ENCODE data around the gene ANKRD36C. TPM values are rescaled to one million over a fixed set of nuclear protein-coding genes. Genes with fewer than 3 reads are reported as not detected.
"Not testable (repeated sequence)": the region's sequence is repeated elsewhere in the genome, so short reads cannot be mapped to it uniquely, and the experiment has no call there.

The ANKRD36C gene
- total RNA-seq, 1 experiment from 2014 or later = 17.6 TPM

DNA sequence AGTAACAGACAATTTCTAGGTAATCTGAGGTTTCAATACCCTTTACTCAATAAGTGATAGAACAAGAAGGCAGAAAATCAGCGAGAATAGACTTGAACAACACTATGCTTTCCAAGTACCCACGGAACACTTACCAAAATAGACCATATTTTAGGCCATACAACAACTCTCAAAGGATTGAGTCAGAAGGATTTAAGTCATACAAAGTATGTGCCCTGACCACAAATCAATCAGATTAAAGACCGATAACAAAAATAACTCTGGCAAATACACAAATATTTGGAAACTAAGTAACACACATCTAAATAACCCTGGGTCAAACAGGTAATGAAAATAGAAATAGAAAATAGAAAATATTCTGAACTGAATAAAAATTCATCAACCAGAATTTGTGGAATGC lies 129.5 kb downstream of the ANKRD36C start:
- DNase-seq; BruUV-seq (replicated peaks); H3K4me3 ChIP-seq (ENCODE audit: low read length); H3K79me2 ChIP-seq (ENCODE audit: low read length); H3K9me3 ChIP-seq (ENCODE audit: low read length); H3K9ac ChIP-seq (ENCODE audit: low read length); H4K20me1 ChIP-seq (ENCODE audit: low read length); H3K4me2 ChIP-seq (ENCODE audit: low read length); H3K27me3 ChIP-seq (ENCODE audit: low read length); CTCF ChIA-PET; H3K36me3 ChIP-seq (ENCODE audit: low read depth, low read length); H3K27ac ChIP-seq (ENCODE audit: low read length); H2AFZ ChIP-seq (ENCODE audit: low read length); H3K4me1 ChIP-seq (ENCODE audit: insufficient read depth, low read length); intact Hi-C loops (cut with micrococcal nuclease); POLR2A ChIA-PET (ENCODE audit: unreplicated experiment); H3K9me2 ChIP-seq (replicated peaks; ENCODE audit: low read length); ATAC-seq; H3F3A ChIP-seq (ENCODE audit: low read length, unreplicated experiment): not testable (repeated sequence)

DNA sequence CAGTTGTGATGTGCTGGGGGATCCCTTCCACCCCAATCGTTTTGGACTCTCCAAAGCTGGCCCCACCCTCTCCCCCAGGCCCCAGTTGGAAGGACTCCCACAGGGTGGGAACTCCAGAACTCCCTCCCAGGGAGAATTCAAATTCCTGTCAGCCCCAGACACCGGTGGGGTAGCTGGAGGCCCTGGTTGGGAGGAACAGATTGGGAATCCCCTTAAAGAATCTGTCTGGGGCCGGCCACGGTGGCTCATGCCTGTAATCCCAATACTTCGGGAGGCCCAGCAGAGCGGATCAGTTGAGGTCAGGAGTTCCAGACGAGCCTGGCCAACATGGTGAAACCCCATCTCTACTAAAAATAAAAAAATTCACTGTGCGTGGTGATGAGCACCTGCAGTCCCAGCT lies 155.5 kb downstream of the ANKRD36C start:
- TF ChIP-seq EZH2 (IDR thresholded peaks at IDR 0.05; ENCODE audit: low read length, unreplicated experiment) (no peak), EZH2phosphoT487 (IDR thresholded peaks at IDR 0.05; ENCODE audit: borderline replicate concordance, low read length) (no peak)
- TF ChIP-seq, protein P1, sequence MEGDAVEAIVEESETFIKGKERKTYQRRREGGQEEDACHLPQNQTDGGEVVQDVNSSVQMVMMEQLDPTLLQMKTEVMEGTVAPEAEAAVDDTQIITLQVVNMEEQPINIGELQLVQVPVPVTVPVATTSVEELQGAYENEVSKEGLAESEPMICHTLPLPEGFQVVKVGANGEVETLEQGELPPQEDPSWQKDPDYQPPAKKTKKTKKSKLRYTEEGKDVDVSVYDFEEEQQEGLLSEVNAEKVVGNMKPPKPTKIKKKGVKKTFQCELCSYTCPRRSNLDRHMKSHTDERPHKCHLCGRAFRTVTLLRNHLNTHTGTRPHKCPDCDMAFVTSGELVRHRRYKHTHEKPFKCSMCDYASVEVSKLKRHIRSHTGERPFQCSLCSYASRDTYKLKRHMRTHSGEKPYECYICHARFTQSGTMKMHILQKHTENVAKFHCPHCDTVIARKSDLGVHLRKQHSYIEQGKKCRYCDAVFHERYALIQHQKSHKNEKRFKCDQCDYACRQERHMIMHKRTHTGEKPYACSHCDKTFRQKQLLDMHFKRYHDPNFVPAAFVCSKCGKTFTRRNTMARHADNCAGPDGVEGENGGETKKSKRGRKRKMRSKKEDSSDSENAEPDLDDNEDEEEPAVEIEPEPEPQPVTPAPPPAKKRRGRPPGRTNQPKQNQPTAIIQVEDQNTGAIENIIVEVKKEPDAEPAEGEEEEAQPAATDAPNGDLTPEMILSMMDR (conservative IDR thresholded peaks at IDR 0.05; ENCODE audit: low read depth, low read length) = no peak
- Histone ChIP-seq H3F3A (ENCODE audit: low read length, unreplicated experiment) (no peaks in the 10 kb centered on the region), H3K27ac (ENCODE audit: low read length) (no peak overlapping the region), H3K9me2 (replicated peaks; ENCODE audit: low read length) (no peaks in the 10 kb centered on the region), H3K79me2 (ENCODE audit: low read length) (no peaks in the 10 kb centered on the region), H3K4me2 (ENCODE audit: low read length) (no peak overlapping the region), H4K20me1 (ENCODE audit: low read length) (no peaks in the 10 kb centered on the region), H3K9me3 (ENCODE audit: low read length) (no peaks in the 10 kb centered on the region), H2AFZ (ENCODE audit: low read length) (no peak overlapping the region), H3K27me3 (ENCODE audit: low read length) (no peaks in the 10 kb centered on the region), H3K36me3 (ENCODE audit: low read depth, low read length) (no peaks in the 10 kb centered on the region), H3K4me1 (ENCODE audit: insufficient read depth, low read length) (no peaks in the 10 kb centered on the region), H3K9ac (ENCODE audit: low read length) (no peak overlapping the region), H3K4me3 (ENCODE audit: low read length) (no peak overlapping the region)
- ATAC-seq = no peak
- POLR2A ChIA-PET (ENCODE audit: unreplicated experiment) = no interaction called here
- intact Hi-C loops (cut with micrococcal nuclease) = no loop called here
- CTCF ChIA-PET = no interaction called here
- DNase-seq = no peak
- BruUV-seq (replicated peaks) = no TSS peak

DNA sequence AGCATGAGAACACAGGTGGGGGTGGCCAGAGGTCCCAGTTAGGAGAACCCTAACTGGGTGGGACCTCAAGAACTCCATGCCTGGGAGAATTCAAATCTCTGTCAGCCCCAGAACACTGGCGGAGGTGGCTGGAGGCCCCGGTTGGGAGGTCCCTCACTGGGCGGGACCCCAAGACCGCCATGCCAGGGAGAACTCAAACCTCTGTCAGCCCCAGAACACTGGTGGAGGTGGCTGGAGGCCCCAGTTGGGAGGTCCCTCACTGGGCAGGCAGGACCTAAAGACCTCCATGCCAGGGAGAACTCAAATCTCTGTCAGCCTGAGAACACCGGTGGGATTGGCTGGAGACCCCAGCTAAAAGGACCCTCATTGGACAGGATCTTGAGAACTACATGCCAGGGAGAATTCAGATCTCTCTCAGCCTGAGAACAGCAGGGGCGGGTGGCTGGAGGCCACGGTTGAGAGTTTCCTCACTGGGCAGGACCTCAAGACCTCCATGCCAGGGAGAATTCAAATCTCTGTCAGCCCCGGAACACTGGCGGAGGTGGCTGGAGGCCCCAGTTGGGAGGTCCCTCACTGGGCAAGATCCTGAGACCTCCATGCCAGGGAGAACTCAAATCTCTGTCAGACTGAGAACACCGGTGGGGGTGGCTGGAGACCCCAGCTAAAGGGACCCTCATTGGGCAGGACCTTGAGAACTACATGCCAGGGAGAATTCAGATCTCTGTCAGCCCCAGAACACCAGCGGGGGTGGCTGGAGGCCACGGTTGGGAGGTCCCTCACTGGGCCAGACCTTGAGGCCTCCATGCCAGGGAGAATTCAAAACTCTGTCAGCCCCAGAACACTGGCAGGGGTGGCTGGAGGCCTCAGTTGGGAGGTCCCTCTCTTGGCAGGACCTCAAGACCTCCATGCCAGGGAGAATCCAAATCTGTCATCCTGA lies 157.3 kb downstream of the ANKRD36C start:
- H3K36me3 ChIP-seq (ENCODE audit: low read depth, low read length); POLR2A ChIA-PET (ENCODE audit: unreplicated experiment): not testable (repeated sequence)

DNA sequence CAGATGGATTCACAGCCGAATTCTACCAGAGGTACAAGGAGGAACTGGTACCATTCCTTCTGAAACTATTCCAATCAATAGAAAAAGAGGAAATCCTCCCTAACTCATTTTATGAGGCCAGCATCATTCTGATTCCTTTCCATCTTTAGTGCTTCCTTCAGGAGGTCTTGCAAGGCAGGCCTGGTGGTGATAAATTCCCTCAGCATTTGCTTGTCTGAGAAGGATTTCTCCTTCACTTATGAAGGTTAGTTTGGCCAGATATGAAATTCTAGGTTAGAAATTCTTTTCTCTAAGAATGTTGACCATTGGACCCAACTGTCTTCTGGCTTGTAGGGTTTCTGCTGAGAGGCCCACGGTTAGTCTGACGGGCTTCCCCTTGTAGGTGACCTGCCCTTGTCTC lies 167.4 kb downstream of the ANKRD36C start:
- H3K9ac ChIP-seq (ENCODE audit: low read length); ATAC-seq; H3K27ac ChIP-seq (ENCODE audit: low read length); DNase-seq; H2AFZ ChIP-seq (ENCODE audit: low read length); CTCF ChIA-PET; H4K20me1 ChIP-seq (ENCODE audit: low read length); POLR2A ChIA-PET (ENCODE audit: unreplicated experiment); H3K9me3 ChIP-seq (ENCODE audit: low read length); H3K4me3 ChIP-seq (ENCODE audit: low read length); H3K27me3 ChIP-seq (ENCODE audit: low read length); H3K4me1 ChIP-seq (ENCODE audit: insufficient read depth, low read length); H3K79me2 ChIP-seq (ENCODE audit: low read length); H3K4me2 ChIP-seq (ENCODE audit: low read length); BruUV-seq (replicated peaks); intact Hi-C loops (cut with micrococcal nuclease); H3K36me3 ChIP-seq (ENCODE audit: low read depth, low read length); H3F3A ChIP-seq (ENCODE audit: low read length, unreplicated experiment); H3K9me2 ChIP-seq (replicated peaks; ENCODE audit: low read length): not testable (repeated sequence)

More for the DNA sequence above, 157.3 kb downstream of the ANKRD36C start:
- H3F3A ChIP-seq (ENCODE audit: low read length, unreplicated experiment); H3K4me2 ChIP-seq (ENCODE audit: low read length); H3K9me3 ChIP-seq (ENCODE audit: low read length); H3K79me2 ChIP-seq (ENCODE audit: low read length); DNase-seq; H3K27ac ChIP-seq (ENCODE audit: low read length); H3K9ac ChIP-seq (ENCODE audit: low read length); BruUV-seq (replicated peaks); H3K4me1 ChIP-seq (ENCODE audit: insufficient read depth, low read length); intact Hi-C loops (cut with micrococcal nuclease); H2AFZ ChIP-seq (ENCODE audit: low read length); H3K4me3 ChIP-seq (ENCODE audit: low read length); H4K20me1 ChIP-seq (ENCODE audit: low read length); H3K9me2 ChIP-seq (replicated peaks; ENCODE audit: low read length); CTCF ChIA-PET; H3K27me3 ChIP-seq (ENCODE audit: low read length); ATAC-seq: not testable (repeated sequence)

DNA sequence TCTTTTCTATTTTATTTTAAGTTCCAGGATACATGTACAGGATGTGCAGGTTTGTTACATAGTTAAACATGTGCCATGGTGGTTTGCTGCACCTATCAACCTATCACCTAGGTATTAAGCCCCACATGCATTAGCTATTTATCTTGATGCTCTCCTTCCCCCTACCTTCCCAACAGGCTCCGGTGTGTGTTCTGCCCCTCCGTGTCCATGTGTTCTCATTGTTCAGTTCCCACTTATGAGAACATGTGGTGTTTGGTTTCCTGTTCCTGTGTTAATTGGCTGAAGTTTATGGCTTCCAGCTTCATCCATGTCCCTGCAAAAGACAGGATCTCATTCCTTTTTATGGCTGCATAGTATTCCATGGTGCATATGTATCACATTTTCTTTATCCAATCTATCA lies 174.1 kb downstream of the ANKRD36C start:
- H3F3A ChIP-seq (ENCODE audit: low read length, unreplicated experiment); H3K9me3 ChIP-seq (ENCODE audit: low read length); H3K79me2 ChIP-seq (ENCODE audit: low read length); H4K20me1 ChIP-seq (ENCODE audit: low read length); H3K4me1 ChIP-seq (ENCODE audit: insufficient read depth, low read length); ATAC-seq; H3K9me2 ChIP-seq (replicated peaks; ENCODE audit: low read length); H3K4me2 ChIP-seq (ENCODE audit: low read length); DNase-seq; H3K27ac ChIP-seq (ENCODE audit: low read length); intact Hi-C loops (cut with micrococcal nuclease); H3K36me3 ChIP-seq (ENCODE audit: low read depth, low read length); H3K9ac ChIP-seq (ENCODE audit: low read length); POLR2A ChIA-PET (ENCODE audit: unreplicated experiment); CTCF ChIA-PET; H3K27me3 ChIP-seq (ENCODE audit: low read length); H2AFZ ChIP-seq (ENCODE audit: low read length); H3K4me3 ChIP-seq (ENCODE audit: low read length); BruUV-seq (replicated peaks): not testable (repeated sequence)

DNA sequence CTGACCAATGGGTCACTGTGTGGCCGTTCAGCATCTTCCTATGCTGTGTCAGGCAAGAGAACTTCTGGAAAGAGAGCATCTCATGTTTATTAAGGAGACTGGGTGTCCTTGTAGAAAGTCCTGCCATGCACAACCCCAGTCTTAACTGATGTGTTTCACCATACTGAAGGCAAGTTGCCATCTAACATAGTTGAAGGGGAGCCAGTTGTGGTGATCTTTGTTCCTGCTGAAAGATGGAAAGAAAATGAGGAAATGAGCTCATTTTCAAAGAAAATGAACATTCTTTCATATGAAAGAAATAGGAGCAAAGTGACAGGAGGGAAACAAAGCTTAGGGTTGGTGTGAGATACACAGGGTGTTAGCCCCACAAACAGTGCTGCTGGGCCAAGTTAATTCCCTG lies 178.3 kb downstream of the ANKRD36C start:
- intact Hi-C loops (cut with micrococcal nuclease); H3K27ac ChIP-seq (ENCODE audit: low read length); ATAC-seq; H3K4me2 ChIP-seq (ENCODE audit: low read length); CTCF ChIA-PET; H3K9me2 ChIP-seq (replicated peaks; ENCODE audit: low read length); H3K27me3 ChIP-seq (ENCODE audit: low read length); H3K4me3 ChIP-seq (ENCODE audit: low read length); H3K4me1 ChIP-seq (ENCODE audit: insufficient read depth, low read length); H2AFZ ChIP-seq (ENCODE audit: low read length); H4K20me1 ChIP-seq (ENCODE audit: low read length); H3K79me2 ChIP-seq (ENCODE audit: low read length); H3K36me3 ChIP-seq (ENCODE audit: low read depth, low read length); H3K9ac ChIP-seq (ENCODE audit: low read length); POLR2A ChIA-PET (ENCODE audit: unreplicated experiment); BruUV-seq (replicated peaks); H3F3A ChIP-seq (ENCODE audit: low read length, unreplicated experiment); H3K9me3 ChIP-seq (ENCODE audit: low read length); DNase-seq: not testable (repeated sequence)
